ENCODE measurements around the gene ACSL3.
A peak's percentile ranks its signal among the peaks of the same experiment; 100 is the strongest.

The ACSL3 gene

DNA sequence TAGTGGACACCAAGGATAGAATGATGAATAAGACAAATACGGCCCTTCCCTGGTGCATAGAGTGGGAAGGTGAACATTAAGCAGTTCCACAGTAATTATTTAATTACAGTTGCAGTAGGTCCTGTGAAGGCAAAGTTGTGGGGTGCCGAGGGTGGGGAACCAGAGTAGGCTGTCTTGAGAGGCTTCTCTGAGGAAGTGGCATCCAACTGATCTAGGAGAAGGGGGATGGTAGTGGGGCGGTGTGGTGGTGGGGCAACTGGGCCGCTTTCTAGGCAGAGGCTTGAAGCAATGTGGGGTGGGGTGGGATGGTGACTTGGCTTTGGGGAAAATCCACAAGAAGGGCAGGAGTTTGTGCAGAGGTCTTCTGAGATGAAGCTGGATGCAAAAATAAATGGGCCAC is 11.7 kb downstream of the ACSL3 start:
- TF ChIP-seq, protein P1, sequence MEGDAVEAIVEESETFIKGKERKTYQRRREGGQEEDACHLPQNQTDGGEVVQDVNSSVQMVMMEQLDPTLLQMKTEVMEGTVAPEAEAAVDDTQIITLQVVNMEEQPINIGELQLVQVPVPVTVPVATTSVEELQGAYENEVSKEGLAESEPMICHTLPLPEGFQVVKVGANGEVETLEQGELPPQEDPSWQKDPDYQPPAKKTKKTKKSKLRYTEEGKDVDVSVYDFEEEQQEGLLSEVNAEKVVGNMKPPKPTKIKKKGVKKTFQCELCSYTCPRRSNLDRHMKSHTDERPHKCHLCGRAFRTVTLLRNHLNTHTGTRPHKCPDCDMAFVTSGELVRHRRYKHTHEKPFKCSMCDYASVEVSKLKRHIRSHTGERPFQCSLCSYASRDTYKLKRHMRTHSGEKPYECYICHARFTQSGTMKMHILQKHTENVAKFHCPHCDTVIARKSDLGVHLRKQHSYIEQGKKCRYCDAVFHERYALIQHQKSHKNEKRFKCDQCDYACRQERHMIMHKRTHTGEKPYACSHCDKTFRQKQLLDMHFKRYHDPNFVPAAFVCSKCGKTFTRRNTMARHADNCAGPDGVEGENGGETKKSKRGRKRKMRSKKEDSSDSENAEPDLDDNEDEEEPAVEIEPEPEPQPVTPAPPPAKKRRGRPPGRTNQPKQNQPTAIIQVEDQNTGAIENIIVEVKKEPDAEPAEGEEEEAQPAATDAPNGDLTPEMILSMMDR (IDR thresholded peaks at IDR 0.05; ENCODE audit: low read length, missing control alignments) = no peak
- no peak overlapping the region for H3K4me3 ChIP-seq (replicated peaks; ENCODE audit: low read depth, low read length)
- DNase-seq (ENCODE audit: low read depth) = no peak

DNA sequence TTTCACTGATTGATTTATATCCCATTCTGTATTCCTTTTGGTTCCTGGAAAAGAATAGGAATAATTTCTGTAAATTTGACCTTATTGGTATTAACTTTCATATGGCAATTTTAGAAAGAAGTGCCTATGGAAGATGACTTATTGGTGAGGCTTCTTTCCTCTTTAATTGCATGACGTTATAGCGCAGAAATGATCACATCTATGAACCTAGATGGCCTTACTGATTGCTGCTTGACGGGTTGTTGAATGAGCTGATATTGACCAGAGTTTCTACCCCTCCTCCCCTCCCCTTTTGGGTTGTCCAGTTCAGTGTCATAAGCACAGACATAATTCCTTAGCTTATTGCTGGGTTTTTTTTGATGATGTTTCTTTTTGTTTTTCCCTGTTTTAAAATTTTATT is 14.6 kb downstream of the ACSL3 start:
- TF ChIP-seq, protein P1 (IDR thresholded peaks at IDR 0.05; ENCODE audit: low read length, missing control alignments) = no peak
- no peak overlapping the region for H3K4me3 ChIP-seq (replicated peaks; ENCODE audit: low read depth, low read length)
- DNase-seq (ENCODE audit: low read depth) = no peak

DNA sequence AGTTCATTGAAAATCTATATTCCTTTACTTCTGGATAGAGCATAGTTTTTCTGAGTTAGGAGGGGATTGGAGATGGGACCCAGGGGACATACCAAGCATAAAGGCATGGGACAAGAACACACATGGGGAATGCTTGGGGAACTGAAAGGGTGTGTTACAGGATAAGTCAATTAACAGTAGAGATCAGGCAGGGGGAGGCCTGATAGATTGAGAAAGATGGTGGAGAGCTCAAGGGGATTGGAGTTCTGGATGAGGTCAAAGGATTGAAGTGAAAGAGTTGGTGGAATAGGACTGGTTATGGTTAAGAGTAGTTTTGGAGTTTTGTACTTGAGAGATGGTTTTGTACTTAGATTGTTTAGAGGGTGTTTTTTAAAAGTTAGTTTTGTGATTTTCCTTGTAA is 16.1 kb downstream of the ACSL3 start:
- TF ChIP-seq, protein P1 (IDR thresholded peaks at IDR 0.05; ENCODE audit: low read length, missing control alignments) = no peak
- H3K4me3 ChIP-seq (replicated peaks; ENCODE audit: low read depth, low read length) = no peak overlapping the region
- DNase-seq (ENCODE audit: low read depth) = no peak

DNA sequence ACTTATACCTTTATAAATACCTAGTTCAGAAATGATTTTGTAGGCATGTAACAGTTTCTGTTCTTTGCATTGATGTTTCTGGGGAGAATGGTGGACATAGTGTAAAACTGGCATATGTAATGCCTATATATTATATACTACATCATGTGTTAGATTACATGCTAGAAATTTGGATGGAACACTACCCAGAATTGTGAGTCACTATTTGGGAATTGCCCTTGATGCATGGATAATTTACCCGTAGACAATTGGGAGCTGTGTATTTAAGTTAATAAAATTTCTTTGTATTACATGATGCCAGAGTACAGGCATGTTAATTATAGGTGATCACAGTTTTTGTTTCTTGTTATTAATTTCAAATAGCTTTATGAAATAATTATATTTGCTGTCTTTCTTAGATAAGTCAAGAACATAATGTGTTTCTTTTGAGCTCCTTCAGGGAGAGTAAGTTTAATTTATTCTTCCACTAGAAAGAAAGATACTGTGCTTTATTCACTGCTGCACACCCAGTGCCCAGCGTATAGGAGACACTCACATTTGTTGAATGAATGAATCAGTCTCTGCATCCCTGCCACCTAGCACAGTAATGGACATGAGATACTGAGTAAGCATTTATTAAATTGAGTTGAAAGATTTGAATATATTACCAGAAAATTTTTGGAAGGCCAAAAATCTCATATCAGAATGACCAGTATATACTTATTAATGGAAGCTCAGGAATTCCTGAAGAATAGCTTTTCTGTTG is 16.9 kb downstream of the ACSL3 start:
- TF ChIP-seq, protein P1 (IDR thresholded peaks at IDR 0.05; ENCODE audit: low read length, missing control alignments) = no peak
- DNase-seq (ENCODE audit: low read depth) = no peak
- H3K4me3 ChIP-seq (replicated peaks; ENCODE audit: low read depth, low read length) = no peak overlapping the region

DNA sequence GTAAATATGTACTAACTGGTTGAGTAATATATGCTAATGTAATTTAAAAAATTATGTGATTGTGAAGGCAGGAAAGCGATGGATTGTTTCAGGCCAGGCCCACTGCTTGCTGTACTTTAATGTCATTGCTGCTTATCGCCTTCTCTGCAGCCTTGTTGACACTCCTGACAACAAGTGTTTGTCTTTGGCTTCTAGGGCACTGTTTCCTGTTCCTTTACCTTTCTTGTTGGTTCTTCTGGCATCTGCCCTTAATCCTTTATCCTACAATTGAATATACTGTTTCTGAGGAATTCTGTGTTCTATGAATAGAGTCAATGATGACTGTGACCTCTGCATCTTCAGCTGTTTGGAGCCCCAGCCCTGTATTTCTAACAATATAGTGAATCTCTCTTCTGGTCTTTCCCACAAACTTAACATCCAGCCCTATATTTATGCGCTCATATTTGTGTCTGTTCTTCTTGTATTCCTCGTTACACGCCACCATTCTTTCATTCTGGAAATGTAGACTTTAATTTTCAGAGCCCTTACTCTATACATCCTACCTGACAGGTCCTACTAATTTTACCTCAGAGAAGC is 17.6 kb downstream of the ACSL3 start:
- TF ChIP-seq, protein P1 (IDR thresholded peaks at IDR 0.05; ENCODE audit: low read length, missing control alignments) = no peak
- H3K4me3 ChIP-seq (replicated peaks; ENCODE audit: low read depth, low read length) = no peak overlapping the region
- DNase-seq (ENCODE audit: low read depth) = no peak

DNA sequence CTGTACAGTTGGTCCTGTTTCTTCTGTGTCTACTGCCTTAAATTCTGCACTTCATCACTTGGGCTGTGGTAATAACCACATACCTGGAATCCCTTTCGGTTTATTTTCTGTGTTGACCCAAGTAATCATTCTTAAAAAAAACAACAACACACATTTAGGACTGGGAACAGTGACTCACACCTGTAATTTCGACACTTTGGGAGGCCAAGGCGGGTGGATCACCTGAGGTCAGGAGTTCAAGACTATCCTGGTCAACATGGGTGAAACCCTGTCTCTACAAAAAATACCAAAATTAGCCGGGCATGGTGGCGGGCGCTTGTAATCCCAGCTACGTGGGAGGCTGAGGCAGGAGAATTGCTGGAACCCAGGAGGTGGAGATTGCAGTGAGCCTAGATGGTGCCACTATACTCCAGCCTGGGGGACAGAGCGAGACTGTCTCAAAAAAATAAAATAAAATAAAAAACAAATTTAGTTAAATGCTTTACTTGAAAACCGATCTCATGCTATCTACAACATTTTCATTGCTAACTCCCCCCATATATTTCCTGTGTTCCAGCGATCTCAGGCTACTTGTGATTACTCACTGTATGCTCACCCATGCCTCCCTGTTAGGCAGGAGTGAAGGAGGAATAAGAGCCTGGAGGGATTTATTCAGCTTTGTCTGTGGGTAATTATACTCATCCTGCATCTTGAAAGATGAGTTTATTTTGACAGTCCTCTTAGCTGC is 18.2 kb downstream of the ACSL3 start:
- peak; percentile 62 for DNase-seq (ENCODE audit: low read depth)
- TF ChIP-seq, protein P1 (IDR thresholded peaks at IDR 0.05; ENCODE audit: low read length, missing control alignments) = no peak
- no peak overlapping the region for H3K4me3 ChIP-seq (replicated peaks; ENCODE audit: low read depth, low read length)

Data from fibroblast of pulmonary artery (primary cell).